Left cardiac atrium (tissue), 4 donors: Measurements from ENCODE around the gene SUGT1. TPM values are rescaled to one million over a fixed set of nuclear protein-coding genes. Genes with fewer than 3 reads are reported as not detected.
A peak's percentile ranks its signal among the peaks of the same experiment; 100 is the strongest.
"Not testable (repeated sequence)": the region's sequence is repeated elsewhere in the genome, so short reads cannot be mapped to it uniquely, and the experiment has no call there.

Source experiments
- ATAC-seq, 2 donors: fragments of 200-7000 bp; cut with Tn5 transposase; one replicate each; pipeline ENCODE4 v1.9.1; 2020; ENCODE audit warnings: mild to moderate bottlenecking in 2 of 2, moderate library complexity in 2 of 2
- DNase-seq: peaks from one replicate; pipeline ENCODE4 v3.0.0-alpha.2; 2020
- intact Hi-C, 2 donors: fragments of 100-400 bp; cut with DNase I; formaldehyde crosslinking; loops; one replicate each; pipeline versions ENCODE4 v1.14.1 to v1.15.1; 2022 to 2023
- total RNA-seq, 2 donors: library from RNA; stranded (reverse); fragmentation: NEBNext Ultra II Directional; extraction: Animal tissue kit (Norgen Biotek cat#: 25700); gene quantifications; one replicate each; pipeline ENCODE4 v1.2.1, GENCODE V29; 2021
- donor health status: DM: no; HTN: yes; CAD: no.
- donor health status: DM: no; HTN: yes; CAD: no; lungs with severe emphysema.
- donor health status: DM: yes; HTN: yes; CAD: no.
- donor health status: Dilated cardiomyopathy.

Gene SUGT1
- total RNA-seq, 2 donors from 2014 or later: 48.7 to 56.2 TPM

GRCh38 chr13:52721356-52721755 lies 68.7 kb downstream of the SUGT1 start:
- DNase-seq, intact Hi-C loops, ATAC-seq: not testable (repeated sequence)

- ATAC-seq (no peak), DNase-seq (no peak)
- intact Hi-C loops: no loop called here
These were observed 70.5 kb downstream of the SUGT1 start for GRCh38 chr13:52723181-52723580.

GRCh38 chr13:52725302-52725701 lies 72.7 kb downstream of the SUGT1 start:
- ATAC-seq (no peak), DNase-seq (no peak)
- intact Hi-C loops: no loop called here

DNA sequence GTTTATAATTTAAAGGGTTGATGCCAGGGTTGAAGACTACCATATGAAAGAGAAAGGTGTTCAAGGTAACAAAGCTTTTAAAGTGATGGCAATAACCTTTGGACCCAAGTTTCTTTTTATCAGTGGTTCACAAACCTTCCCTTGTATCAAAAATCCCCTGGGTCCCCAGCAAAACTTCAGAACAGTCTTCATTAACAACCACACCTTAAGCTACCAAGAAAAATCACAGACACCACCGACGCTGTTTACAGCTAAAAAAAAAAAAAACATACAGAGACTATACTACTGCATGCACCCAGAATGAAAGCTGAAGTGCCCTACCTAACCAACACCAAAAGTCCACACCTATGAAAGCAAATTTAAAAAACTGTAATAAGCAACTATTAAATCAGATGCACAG lies 73.6 kb downstream of the SUGT1 start:
- intact Hi-C loops: no loop called here
- DNase-seq (no peak), ATAC-seq (no peak)

- intact Hi-C loops: no loop called here
- no peak for ATAC-seq
- DNase-seq: no peak
These were observed 81.5 kb downstream of the SUGT1 start for GRCh38 chr13:52734075-52734623.

- no peak for DNase-seq
- intact Hi-C loops: no loop called here
- no peak for ATAC-seq
These were observed 84.3 kb downstream of the SUGT1 start for GRCh38 chr13:52736891-52737290.

- DNase-seq (no peak), ATAC-seq (no peak)
- intact Hi-C loops: no loop called here
These were observed 84.8 kb downstream of the SUGT1 start for GRCh38 chr13:52737451-52737850.

DNA sequence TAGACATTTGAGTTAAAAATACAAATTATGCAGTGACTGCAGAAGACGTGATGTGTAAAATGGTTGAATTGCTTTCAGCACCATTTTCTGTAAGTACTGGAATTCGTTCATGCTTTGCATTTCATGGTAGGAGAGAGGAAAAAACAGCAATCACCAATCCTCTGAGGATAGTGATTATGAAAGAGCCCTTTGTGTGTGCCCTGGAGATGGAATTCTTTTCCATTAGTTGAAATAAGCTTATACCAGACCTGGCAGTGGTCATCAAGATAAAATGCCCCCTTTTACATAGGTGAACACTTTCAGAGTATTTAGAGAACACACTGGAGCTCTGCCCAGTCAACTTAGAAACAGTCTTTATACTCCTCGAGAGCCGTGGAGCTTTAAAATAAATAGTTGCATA lies 85.3 kb downstream of the SUGT1 start:
- ATAC-seq: no peak
- intact Hi-C loops: no loop called here

GRCh38 chr13:52738719-52739467 lies 86.3 kb downstream of the SUGT1 start:
- intact Hi-C loops: no loop called here
- ATAC-seq (peak; percentile 70 to 72), DNase-seq (peak; percentile 26)

More for the DNA sequence above, 85.3 kb downstream of the SUGT1 start:
- no peak for DNase-seq

GRCh38 chr13:52739468-52740071 lies 86.9 kb downstream of the SUGT1 start, which contains the start of gene CNMD:
CNMD (minus strand) TSS chr13:52739820; CDS start chr13:52739701, 119 bp downstream.
- intact Hi-C loops: no loop called here
- no peak for DNase-seq
- ATAC-seq: no peak

DNA sequence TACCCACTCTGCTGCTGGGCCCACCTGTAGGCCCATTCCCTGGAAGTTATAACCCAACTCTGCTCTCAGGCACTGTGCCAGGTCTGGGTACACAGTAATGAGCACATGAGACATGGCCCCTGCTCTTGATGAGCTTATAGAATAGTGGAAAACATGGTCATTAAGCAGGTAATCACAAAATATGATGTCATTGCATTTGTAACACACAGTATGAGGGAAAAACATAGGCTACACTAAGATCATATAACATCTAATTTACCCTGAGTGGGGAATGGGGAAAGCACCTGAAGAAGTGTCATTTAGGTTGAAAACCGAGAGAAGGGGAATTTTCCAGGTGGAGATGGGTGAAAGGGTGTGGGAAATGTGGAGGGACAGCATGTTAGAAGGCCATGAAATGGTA lies 90.9 kb downstream of the SUGT1 start:
- no peak for ATAC-seq
- intact Hi-C loops: no loop called here
- no peak for DNase-seq

DNA sequence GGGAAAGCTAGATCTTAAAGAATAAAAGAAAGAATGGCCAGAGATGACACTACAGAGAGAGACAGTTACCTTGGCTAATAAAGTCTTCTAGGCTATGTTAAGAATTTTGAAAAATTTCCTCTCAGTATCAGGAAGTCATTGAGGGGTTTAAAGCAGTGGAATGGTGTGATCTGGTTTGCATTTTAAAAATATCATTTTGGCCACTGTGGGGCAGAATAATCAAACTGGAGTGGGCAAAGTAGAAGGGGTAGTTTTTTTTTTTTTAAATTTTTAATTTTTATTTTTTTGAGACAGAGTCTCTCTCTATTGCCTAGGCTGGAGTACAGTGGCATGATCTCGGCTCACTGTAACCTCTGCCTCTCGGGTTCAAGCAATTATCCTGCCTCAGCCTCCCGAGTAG lies 91.4 kb downstream of the SUGT1 start:
- intact Hi-C loops: no loop called here
- DNase-seq (no peak), ATAC-seq (no peak)

- ATAC-seq (no peak), DNase-seq (no peak)
- intact Hi-C loops: no loop called here
These were observed 92.3 kb downstream of the SUGT1 start for GRCh38 chr13:52744842-52745375.

GRCh38 chr13:52746141-52746540 lies 93.5 kb downstream of the SUGT1 start:
- intact Hi-C loops: no loop called here
- DNase-seq (no peak), ATAC-seq (no peak)

- ATAC-seq: no peak
- intact Hi-C loops: no loop called here
- no peak for DNase-seq
These were observed 96.8 kb downstream of the SUGT1 start for GRCh38 chr13:52749419-52749818.

Other genes starting within 250 kb of the SUGT1 start
- gene THSD1, start 246.7 kb upstream of the SUGT1 start, total RNA-seq: 1 to 10 TPM; 6.4 to 7.2 TPM
- gene VPS36, start 202.2 kb upstream of the SUGT1 start, total RNA-seq: 10 to 100 TPM; 34.1 to 38.5 TPM
- 1 to 10 TPM; 6.0 to 8.9 TPM for gene CKAP2, start 197.4 kb upstream of the SUGT1 start, total RNA-seq
- gene HNRNPA1L2, start 10.4 kb upstream of the SUGT1 start, total RNA-seq: 1 to 10 TPM; 3.6 to 4.3 TPM
- gene CNMD, start 87.0 kb downstream of the SUGT1 start, total RNA-seq: not detected
- gene PCDH8, start 195.8 kb downstream of the SUGT1 start, total RNA-seq: not detected